AG09309 (cell line): ENCODE results near the gene MYO10.
A peak's percentile ranks its signal among the peaks of the same experiment; 100 is the strongest.

ENCODE experiments used
- DNase-seq: peaks from one replicate; pipeline ENCODE4 v3.0.0-alpha.2; 2010; ENCODE audit warnings: low read depth
- H3K4me3 ChIP-seq: 2 replicates; pipeline ENCODE4 v1.5.1; 2011; ENCODE audit warnings: mild to moderate bottlenecking, low read depth, low read length, moderate library complexity; ENCODE audit not compliant: control insufficient read depth
- CTCF ChIP-seq: IDR thresholded peaks from 2 replicates; pipeline ENCODE4 v1.5.1; 2011; ENCODE audit warnings: mild to moderate bottlenecking, low read depth, low read length, inconsistent platforms; ENCODE audit not compliant: insufficient read depth, control insufficient read depth; ENCODE audit errors: missing control alignments

MYO10 gene

GRCh38 chr5:16664368-16664767, 271.7 kb downstream of the MYO10 start:
- no peak overlapping the region for H3K4me3 ChIP-seq
- TF ChIP-seq CTCF: no peak
- no peak for DNase-seq

- H3K4me3 ChIP-seq: no peak overlapping the region
- no peak for TF ChIP-seq CTCF
- no peak for DNase-seq
These were observed 272.2 kb downstream of the MYO10 start for GRCh38 chr5:16663840-16664239.

- no peak for DNase-seq
- TF ChIP-seq CTCF: no peak
- no peak overlapping the region for H3K4me3 ChIP-seq
These were observed 274.4 kb downstream of the MYO10 start for GRCh38 chr5:16661713-16662112.

- no peak for DNase-seq
- TF ChIP-seq CTCF: no peak
- no peak overlapping the region for H3K4me3 ChIP-seq
These were observed 275.1 kb downstream of the MYO10 start for GRCh38 chr5:16660982-16661381.

- H3K4me3 ChIP-seq: no peak overlapping the region
- DNase-seq: no peak
- TF ChIP-seq CTCF: no peak
These were observed 276.6 kb downstream of the MYO10 start for GRCh38 chr5:16659536-16659935.

- DNase-seq: peak; percentile 17
- no peak overlapping the region for H3K4me3 ChIP-seq
- no peak for TF ChIP-seq CTCF
These were observed 279.4 kb downstream of the MYO10 start for GRCh38 chr5:16656561-16657191.
